ENCODE data around the gene SLC9A9.

Gene SLC9A9

GRCh38 chr3:143226678-143227291 lies 621.5 kb downstream of the SLC9A9 start:
- no peak for DNase-seq

- DNase-seq: no peak
Measured at GRCh38 chr3:143224716-143225115, 623.6 kb downstream of the SLC9A9 start.

GRCh38 chr3:143222981-143223380 lies 625.3 kb downstream of the SLC9A9 start:
- DNase-seq: no peak

- no peak for DNase-seq
Measured at GRCh38 chr3:143222505-143222904, 625.8 kb downstream of the SLC9A9 start.

GRCh38 chr3:143221446-143221845 lies 626.8 kb downstream of the SLC9A9 start:
- no peak for DNase-seq

GRCh38 chr3:143220741-143221140 lies 627.5 kb downstream of the SLC9A9 start:
- DNase-seq: no peak

- DNase-seq: no peak
Measured at GRCh38 chr3:143218166-143218835, 630.0 kb downstream of the SLC9A9 start.

GRCh38 chr3:143217283-143217682 lies 631.0 kb downstream of the SLC9A9 start:
- DNase-seq: no peak

GRCh38 chr3:143216709-143217182 lies 631.5 kb downstream of the SLC9A9 start:
- no peak for DNase-seq
